ENCODE results near the gene SLC5A4.
"Not testable (repeated sequence)": the region's sequence is repeated elsewhere in the genome, so short reads cannot be mapped to it uniquely, and the experiment has no call there.

The SLC5A4 gene
- 0 reads per million in 4 donors for total RNA-seq

DNA sequence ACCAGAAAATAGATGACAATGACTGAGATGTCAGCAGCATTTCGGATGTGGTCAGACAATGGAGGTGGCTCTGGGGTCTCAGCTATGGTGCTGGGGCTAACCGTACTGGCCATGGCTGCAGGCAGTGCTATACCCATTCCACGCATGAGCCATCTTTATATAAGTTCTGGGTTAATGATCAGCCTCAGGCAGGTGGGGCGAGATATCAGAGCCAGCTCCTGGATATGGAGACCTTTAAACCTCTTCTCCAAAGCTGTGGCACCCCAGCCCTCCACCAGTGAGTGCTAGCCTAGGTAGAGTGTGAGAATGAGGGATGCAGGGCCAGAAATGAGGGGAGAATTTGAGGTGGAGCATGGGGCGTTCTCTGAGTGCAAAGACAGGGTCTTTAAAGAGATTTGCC, at the start of gene SLC5A4:
SLC5A4 (minus strand) TSS at position 131 of the 400 bp plus-strand sequence; CDS start at position 113, 18 bp downstream.
- DNase-seq = no peak

DNA sequence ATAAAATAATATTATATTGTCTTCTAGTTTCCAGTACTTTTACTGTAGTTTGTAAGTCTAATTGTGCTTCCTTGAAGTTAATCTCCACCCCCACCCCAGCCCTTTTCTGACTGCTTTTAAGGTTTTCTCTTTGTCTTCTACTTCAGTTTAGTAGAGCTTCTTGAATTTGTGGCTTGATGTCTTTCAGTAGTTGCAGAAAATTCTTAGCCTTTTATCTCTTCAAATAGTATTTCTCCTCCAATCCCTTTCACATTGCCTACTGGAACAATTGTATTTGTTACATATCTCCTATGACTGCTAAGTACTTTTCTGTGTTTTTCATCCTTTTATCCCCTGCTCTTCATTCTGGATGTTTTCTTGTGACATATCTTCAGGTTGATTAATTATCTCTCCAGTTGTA, 38.8 kb upstream of the SLC5A4 start:
- DNase-seq = not testable (repeated sequence)

DNA sequence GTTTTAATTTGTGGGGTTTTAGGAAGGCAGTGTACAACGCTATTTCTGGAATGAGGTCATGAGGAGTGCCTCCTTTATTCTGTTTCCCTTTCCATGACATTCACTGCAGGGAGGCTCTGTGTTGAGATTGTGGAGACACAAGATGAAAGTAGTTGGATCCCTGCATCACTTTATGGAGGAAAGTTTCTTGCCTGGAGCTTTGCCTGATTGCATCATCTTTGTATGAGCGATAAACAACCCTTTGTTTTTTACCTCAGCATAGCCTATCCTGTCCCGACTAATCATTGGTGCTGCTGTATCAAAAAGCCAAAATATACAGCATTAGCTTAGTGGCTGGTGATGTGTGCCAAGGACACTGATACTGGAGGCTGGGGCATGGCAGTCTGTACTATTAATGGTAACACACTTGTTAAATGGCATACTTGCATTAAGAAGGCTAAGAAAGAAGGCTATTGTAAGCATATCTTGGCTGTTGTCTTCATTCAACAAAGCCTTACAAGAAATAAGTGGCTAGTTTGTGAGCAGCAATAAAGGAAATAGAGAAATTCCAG, 31.2 kb upstream of the SLC5A4 start:
- DNase-seq = no peak

DNA sequence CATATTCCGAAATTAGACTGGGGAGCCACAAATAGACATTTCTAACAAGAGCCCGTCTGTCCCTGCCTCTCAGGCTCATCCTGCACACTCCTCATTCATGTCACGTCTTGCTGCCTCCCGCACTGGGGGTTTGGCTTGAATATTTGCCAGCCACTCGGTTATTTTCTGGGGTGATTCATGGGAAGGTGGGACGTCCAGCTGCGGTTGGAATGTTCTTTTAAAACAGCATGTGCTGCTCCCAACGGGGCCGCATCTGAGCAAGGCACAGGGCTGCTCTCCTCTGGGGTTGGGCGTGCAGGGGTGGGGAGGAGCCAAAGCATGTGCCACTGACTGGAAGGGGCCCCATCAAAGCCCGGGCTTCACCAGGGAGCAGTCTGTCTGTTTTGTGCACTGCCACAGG, 25.9 kb upstream of the SLC5A4 start:
- DNase-seq = no peak

DNA sequence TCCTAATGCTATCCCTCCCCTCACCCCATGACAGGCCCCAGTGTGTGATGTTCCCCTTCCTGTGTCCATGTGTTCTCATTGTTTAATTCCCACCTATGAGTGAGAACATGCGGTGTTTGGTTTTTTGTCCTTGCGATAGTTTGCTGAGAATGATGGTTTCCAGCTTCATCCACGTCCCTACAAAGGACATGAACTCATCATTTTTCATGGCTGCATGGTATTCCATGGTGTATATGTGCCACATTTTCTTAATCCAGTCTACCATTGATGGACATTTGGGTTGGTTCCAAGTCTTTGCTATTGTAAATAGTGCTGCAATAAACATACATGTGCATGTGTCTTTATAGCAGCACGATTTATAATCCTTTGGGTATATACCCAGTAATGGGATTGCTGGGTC, 20.2 kb upstream of the SLC5A4 start:
- not testable (repeated sequence) for DNase-seq

DNA sequence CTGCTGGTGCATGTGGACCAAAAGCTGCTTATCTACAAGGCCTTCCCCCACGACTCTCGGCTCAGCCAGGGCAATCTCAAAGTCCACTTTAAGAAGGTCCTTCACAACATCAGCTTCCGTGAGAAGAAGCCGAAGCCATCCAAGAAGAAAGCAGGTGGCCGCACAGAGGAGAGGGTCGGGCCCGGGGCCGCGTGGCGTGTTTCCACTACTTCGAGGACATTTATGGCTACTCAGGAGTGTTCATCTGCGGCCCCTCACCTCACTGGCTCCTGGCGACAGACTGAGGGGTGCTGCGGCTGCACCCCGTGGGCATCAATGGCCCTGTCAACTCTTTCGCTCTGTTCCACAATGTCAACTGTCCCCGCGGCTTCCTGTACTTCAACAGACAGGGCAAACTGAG, 16.2 kb upstream of the SLC5A4 start:
- no peak for DNase-seq

DNA sequence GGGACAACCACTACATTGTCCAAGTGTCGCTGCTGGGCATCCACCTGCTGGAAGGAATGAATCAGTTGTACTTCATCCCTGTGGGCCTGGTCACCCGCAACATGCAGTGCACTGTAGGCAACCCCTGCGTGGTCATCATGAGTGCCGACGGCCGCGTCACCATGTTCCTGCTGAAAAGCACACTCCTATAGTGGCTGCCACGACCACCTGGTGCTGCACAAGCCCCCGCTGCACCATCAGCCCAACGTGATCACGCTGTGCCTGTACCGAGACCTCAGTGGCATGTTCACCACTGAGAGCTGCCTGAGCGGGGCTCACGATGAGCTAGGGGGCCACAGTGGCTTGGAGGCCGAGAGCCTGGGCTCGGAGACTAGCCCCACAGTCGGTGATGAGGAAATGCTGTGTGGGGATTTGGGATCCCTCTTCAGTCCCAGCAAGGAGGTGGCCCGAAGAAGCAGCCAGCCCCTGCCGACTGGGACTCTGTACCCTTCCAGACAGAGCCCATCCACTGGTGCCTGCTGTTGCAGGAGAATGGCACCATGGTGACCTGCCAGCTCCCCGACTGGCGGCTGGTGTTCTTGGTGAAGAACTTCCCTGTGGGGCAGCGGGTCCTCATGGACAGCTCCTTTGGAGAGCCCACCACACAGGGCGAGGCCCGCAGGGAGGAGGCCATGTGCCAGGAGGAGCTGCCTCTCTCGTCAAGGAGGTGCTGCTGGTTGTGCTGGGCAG, 15.7 kb upstream of the SLC5A4 start:
- DNase-seq = no peak

DNA sequence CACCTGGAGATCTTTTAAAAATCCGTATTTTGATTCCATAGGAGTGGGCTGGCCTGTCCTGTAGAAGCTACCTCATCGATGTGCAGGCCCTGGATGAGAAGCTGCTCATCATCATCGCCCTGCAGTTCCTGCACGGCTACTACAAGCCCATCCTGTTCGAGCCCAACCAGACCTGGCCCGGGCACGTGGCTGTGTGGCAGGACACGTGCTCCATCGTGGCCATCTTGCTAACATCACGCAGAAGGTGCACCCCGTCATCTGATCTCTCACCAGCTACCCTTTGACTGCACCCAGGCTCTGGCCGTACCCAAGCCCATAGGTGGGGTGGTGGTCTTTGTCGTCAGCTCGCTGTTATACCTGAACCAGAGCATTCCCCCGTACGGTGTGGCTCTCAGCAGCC, 14.2 kb upstream of the SLC5A4 start:
- no peak for DNase-seq

DNA sequence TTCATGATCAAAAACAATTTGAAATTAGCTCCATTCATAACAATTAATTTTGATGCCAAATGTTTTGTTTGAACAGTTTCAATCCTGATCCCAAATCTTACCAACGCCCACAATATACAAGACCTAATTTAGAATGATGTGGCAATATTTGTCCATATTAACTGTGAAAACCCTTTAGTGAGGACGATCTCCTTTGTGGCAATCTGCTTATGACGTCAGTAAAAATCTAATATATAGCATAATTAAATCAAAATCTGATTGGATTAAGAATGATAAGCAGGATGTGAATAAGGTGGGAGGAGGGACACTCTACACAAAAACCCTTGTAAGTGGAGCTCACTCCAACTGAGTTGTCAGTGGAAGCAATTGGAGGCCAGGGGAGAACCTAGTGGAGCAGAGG, 11.9 kb upstream of the SLC5A4 start:
- DNase-seq = no peak

DNA sequence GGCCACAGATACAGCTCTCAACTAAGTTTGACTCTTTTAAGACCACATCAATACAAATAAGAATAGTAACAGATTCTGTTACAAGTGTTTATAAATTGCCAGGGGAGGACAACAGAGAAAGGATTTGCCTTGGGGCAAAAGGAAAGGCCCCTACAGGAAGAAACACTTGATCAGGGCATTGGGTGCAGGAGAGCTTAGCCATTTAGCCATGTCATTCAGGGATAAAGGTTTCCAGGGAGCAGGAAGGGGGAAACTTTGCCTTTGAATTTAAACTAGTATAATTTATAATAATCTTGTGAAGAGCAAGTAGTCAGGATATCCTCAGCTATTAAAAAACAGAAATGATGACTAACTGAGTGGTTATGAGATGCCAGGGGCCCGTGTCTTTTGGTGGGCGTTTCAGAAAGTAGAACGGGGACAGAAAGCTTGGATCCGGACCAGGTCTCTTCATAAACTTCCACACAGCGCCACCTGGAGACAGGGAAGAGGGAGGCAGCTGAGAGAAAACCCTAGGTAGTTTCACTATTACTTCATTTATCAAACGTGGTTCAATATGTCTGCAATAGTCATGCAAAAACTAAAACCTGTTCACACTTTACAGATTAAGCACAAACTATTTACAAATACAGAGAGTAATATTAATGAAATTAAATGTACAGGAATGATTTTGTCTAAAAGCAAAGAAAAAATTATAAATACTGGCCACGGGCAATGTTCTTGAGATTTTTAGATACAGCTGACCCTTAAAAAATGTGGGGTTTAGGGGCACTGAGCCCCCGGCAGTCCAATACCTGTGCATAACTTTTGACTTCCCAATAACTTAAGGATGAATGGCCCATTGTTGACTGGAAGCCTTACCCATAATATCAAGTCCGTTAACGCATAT, 11.0 kb upstream of the SLC5A4 start:
- DNase-seq = peak in 4 of 5 donors; percentile 32 to 60 (median 49)

DNA sequence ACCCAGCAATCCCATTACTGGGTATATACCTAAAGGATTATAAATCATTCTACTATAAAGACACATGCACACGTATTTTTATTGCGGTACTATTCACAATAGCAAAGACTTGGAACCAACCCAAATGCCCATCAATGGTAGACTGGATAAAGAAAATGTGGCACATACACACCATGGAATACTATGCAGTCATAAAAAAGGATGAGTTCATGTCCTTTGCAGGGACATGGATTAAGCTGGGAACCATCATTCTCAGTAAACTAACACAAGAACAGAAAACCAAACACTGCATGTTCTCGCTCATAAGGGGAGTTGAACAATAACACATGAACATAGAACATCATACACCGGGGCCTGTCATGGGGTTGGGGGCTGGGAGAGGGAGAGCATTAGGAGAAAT, 8.5 kb upstream of the SLC5A4 start:
- DNase-seq = not testable (repeated sequence)

DNA sequence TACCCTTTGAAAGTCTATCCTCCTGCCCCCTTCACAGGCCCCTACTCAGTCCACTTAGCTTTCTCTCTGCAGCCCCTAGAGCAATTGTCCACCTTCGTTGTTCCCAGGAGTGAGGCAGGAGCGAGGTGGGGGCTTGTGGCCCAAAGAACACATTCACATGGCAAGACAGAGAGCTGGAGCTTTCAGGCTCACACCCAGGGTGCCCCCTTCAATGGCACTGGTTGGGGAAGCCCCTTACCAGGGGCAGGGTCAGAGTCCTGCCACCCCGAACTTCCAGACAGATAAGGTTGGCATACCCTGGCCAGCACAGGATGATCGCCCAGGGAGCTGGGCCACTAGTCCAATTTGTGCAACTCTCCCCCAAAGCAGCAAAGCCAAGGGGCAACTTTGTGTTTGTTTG, 6.2 kb upstream of the SLC5A4 start:
- no peak for DNase-seq

DNA sequence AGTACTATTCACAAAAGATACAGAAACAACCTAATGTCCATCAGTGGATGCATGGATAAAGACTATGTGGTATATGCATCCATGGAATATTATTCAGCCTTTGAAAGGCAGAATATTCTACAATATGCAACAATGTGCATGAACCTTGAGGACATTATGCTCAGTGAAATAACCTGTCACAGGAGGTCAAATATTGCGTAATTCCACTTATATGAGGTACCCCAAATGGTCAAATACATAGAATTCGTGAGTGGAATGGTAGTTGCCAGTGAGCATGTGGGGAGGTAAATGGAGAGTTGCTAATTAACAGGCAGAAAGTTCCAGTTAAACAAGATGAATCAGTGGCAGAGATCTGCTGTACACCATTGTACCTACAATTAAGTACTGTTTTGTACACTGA, 3.6 kb upstream of the SLC5A4 start:
- DNase-seq = no peak

DNA sequence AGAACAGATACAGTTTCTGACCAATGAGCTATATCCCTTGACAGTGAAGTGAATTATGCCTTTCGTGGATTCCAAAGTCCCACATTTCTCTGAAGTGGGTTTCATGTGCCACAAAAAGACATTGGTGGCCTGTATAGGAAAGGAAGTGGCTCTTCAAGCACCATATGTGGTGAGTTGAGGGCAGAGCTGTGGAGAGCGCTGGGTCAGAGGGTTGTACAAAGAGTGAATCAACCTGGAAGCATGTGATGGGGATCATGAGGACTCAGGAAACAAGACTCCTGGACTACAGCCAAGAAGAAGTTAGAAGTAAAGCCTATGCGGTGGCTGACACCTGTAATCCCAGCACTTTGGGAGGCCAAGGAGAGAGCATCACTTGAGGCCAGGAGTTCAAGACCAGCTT, 579 bp upstream of the SLC5A4 start:
- no peak for DNase-seq

DNA sequence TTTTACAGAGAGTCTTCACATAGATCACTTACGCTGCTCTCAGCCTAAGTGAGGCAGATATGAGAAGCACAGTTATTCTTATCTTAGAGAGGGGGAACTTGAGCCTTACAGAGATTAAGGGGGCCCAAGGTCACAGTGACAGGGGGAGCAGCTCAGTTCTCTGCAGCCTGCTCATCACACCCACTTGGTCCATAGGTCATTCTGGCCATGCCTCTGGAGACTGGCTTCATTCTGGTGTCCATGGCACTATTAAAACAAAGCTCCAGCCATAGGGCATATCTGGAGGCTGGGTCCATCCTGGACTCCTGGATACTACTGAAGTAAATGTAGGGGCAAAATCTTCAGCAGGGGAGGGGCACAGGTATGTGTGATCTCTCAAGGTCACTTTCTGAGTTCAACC, 5.9 kb downstream of the SLC5A4 start:
- no peak for DNase-seq

DNA sequence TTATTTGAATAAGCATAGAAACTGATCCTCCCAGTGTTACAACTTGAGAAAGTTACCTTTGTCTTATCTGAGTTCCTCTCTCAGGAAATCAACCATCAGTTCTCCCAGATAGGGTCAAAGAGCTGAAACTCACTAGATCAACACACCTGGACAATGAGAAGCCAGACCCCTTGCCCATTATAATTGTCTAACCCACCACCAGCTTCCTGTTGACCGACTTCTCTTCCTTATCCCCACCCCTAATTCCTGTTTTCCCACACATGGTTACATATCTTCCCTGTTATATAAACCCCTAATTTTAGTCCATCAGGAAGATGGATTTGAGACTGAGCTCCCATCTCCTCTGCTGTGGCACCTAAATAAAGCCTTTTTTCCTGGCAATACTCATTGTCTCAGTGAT, 6.9 kb downstream of the SLC5A4 start:
- DNase-seq = no peak

DNA sequence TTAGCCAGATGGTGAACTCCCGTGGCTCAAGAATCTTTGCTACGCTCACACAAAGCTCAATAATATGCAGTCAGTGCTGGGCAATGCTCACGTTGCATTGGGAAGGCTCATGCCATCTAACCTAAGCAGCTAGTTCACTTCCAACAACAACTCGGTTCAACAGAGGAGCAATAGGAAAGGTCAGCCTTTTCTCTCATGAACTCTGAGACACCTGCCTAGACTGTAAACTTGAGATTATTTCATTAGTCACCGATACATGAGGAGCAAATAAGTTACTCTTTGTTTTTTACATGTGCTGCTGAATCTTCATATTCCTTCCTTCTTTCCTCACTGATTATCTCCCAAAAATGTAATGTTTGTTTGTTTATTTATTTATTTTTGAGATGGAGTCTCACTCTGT, 9.0 kb downstream of the SLC5A4 start:
- no peak for DNase-seq

DNA sequence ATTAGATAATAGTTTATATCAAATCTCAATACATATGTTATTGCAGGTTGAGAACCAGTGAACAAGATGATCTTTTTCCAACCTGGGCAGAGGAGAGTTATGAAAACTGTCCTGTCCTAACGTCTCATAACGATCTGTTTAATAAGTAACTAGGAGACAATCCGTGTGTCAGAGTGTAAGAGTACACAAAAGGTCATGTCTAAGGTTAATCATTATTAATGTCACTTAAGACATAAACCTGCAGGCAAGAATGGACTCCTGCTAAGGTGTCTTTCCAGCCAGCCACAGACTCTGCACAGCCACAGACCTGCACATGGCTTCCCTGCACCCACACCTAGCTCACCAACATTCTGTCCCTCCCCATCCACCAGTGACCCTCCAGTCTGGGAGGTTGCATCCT, 10.1 kb downstream of the SLC5A4 start:
- DNase-seq = no peak

DNA sequence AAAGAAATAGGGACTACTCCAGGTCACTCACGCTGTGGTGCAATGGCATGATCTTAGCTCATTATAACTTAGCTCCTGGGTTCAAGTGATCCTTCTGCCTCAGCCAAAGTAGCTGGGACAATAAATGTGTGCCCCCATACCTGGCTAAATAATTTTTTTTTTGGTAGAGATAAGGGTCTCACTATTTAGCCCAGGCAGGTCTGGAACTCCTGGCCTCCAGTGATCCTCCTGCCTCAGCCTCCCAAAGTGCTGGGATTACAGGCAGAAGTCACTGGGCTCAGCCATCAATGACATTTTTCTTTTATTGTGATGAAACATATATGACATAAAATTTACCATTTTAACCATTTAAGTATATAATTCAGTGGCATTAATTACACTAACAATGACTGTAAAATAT, 10.6 kb downstream of the SLC5A4 start:
- no peak for DNase-seq

DNA sequence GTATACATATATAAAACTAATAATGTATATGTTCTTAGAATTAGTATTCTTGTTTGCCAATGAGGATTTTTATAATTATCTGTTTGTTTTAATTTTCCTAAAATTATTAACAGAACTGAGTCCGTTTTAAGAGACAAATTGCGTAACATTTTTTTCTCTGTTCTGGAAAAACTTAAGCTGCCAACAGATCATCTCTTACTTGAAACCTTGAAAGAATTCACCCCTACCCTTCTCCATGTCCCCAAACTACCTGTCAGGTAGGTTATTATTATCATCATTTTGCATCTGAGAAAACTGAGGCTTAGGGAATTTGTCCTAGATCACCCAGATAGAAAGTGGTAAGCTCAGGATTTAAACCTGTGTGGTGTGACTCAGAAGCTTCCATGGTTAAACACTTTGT, 14.7 kb downstream of the SLC5A4 start:
- DNase-seq = no peak

DNA sequence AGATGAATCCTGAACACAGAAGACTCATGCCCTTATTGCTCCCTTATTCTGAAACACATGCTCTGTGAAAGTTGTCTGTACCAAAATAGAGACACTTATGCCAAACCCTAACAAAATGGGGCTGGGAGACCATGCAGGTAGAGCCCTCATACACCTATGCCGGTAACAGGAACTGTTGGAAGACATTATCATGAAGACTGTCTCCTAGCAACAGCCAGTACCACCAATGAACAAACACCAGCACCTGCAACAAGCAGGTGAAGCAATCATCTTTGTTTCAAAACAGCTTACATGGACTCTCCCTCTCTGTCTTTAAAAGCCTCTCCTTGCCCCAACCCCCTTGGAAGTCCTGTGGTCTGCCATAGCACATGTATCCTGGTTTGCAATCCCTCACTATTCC, 17.2 kb downstream of the SLC5A4 start:
- no peak for DNase-seq

DNA sequence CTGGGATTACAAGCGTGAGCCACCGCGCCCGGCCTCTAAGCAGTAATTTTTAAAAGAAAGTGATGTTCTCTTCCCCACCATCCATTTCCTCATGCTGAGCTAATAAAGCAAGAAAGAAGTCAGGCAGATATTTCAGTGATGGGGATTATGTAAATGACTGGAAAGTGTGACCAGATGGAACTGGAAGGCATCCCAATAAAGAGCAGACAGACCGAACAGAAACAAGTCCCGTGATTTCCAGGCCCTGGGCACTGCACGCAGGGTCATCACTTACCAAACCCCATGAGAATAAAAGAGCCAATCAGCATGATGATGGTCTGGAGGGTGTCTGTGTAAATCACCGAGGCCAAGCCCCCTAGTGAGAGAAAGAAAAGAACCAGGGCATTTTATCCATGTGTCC, 18.2 kb downstream of the SLC5A4 start:
- DNase-seq = no peak

DNA sequence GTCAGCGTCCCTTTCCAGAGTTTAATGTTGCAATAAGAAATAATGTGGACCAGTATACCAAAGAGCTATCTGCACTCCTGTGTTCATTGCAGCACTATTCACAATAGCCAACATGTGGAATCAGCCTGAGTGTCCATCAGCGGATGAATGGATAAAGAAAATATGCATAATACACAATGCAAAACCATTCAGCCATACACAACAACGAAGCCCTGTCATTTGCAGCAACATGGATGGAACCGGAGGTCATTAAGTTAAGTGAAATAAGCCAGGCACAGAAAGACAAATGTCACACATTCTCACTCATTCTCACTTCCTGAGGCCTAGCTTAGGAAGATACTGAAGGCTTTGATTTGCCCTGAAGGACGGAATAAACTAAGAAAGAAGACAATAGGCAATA, 22.1 kb downstream of the SLC5A4 start:
- DNase-seq = no peak
